ENCODE measurements around the gene SLC35B2.

DNA sequence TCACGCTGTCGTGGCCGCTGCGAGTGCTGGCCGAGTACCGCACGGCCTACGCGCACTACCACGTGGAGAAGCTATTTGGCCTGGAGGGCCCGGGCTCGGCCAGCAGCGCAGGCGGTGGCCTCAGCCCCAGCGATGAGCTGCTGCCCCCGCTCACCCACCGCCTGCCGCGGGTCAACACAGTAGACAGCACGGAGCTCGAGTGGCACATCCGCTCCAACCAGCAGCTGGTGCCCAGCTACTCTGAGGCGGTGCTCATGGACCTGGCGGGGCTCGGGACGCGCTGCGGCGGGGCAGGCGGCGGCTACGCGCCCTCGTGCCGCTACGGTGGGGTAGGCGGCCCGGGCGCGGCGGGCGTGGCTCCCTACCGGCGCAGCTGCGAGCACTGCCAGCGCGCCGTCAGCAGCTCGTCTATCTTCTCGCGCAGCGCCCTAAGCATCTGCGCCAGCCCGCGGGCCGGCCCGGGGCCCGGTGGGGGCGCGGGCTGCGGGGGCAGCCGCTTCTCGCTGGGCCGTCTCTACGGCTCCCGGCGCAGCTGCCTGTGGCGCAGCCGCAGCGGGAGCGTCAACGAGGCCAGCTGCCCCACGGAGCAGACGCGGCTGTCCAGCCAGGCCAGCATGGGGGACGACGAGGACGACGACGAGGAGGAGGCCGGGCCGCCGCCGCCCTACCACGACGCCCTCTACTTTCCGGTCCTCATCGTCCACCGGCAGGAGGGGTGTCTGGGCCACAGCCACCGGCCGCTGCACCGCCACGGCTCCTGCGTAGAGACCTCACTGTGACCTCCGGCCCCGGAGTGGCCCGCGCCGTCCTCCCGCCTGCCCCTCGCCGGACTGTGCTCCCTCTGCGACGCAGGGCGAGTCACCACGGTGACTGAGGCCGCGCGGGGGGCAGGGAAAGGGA is 18.7 kb upstream of the SLC35B2 start:
- TF ChIP-seq CTCF (conservative IDR thresholded peaks at IDR 0.05 in 1 of 2, IDR thresholded peaks at IDR 0.05 in 1 of 2; ENCODE audit: low read depth in 1 of 2, low read length in 2 of 2) (no peak), EZH2 (IDR thresholded peaks at IDR 0.05; ENCODE audit: low read length, missing control alignments) (no peak)
